Hepatocyte (in vitro differentiated cells): ENCODE data around the gene GPD2.

Experiments used
- CTCF ChIP-seq: fragments of 200-600 bp; sonication (generic); IDR thresholded peaks from 2 replicates; pipeline ENCODE4 v1.5.1; 2016; ENCODE audit warnings: antibody characterized with exemption, mild to moderate bottlenecking; ENCODE audit not compliant: poor library complexity
- EZH2phosphoT487 ChIP-seq: fragments of 200-600 bp; sonication (generic); IDR thresholded peaks from one replicate; pipeline ENCODE4 v1.6.1; 2018; ENCODE audit warnings: antibody characterized with exemption, mild to moderate bottlenecking, low read depth, moderate library complexity; ENCODE audit not compliant: unreplicated experiment, severe bottlenecking

DNA sequence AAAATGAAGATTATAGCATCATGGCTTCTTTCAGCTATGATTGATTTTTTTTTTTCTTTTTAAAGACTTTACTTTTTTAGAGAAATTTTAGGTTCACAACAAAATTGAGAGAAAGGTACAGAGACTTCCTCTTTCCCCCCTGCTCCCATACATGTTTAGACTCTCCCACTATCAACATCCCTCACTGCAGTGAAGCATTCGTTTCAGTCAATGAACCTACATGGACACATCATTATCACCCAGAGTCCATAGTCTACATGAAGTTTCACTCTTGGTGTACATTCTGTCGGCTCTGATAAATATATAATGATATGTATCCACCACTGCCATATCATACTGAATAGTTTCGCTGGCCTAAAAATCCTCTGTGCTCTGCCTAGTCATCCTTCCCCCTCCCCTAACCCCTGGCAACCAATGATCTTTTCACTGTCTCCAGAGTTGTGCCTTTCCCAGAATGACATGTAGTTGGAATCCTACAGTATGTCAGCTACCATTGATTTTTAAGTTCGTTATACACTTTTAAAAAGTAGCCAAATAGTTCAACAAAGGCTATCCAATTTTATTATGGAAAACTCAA, 86.8 kb downstream of the GPD2 start:
- TF ChIP-seq CTCF (no peak), EZH2phosphoT487 (no peak)
